Activated naive CD8-positive, alpha-beta T cell treated with anti-CD3 and anti-CD28 coated beads, Interleukin-2, amount 50 U/mL, for 24 hours (primary cell): ENCODE measurements around the gene NPTX1.

Source experiments
- ATAC-seq: fragments of 150-1000 bp; cut with Tn5 transposase; one replicate; pipeline ENCODE4 v1.10.0; 2021
- DNase-seq: peaks from one replicate; pipeline ENCODE4 v3.0.0; 2021
- H3K27ac Mint-ChIP-seq: one replicate; pipeline ENCODE4 v1.8.0; 2021; ENCODE audit warnings: mild to moderate bottlenecking, mixed read lengths
- H3K27me3 Mint-ChIP-seq: one replicate; pipeline ENCODE4 v1.8.0; 2021; ENCODE audit warnings: mixed read lengths
- H3K36me3 Mint-ChIP-seq: one replicate; pipeline ENCODE4 v1.8.0; 2021; ENCODE audit warnings: low read depth, mixed read lengths
- H3K4me1 Mint-ChIP-seq: one replicate; pipeline ENCODE4 v1.8.0; 2021; ENCODE audit warnings: mixed read lengths
- H3K4me3 Mint-ChIP-seq: one replicate; pipeline ENCODE4 v1.8.0; 2021; ENCODE audit warnings: mild to moderate bottlenecking, moderate library complexity, mixed read lengths
- H3K9me3 Mint-ChIP-seq: one replicate; pipeline ENCODE4 v1.8.0; 2021; ENCODE audit warnings: mixed read lengths

The NPTX1 gene, protein sequence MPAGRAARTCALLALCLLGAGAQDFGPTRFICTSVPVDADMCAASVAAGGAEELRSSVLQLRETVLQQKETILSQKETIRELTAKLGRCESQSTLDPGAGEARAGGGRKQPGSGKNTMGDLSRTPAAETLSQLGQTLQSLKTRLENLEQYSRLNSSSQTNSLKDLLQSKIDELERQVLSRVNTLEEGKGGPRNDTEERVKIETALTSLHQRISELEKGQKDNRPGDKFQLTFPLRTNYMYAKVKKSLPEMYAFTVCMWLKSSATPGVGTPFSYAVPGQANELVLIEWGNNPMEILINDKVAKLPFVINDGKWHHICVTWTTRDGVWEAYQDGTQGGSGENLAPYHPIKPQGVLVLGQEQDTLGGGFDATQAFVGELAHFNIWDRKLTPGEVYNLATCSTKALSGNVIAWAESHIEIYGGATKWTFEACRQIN

DNA sequence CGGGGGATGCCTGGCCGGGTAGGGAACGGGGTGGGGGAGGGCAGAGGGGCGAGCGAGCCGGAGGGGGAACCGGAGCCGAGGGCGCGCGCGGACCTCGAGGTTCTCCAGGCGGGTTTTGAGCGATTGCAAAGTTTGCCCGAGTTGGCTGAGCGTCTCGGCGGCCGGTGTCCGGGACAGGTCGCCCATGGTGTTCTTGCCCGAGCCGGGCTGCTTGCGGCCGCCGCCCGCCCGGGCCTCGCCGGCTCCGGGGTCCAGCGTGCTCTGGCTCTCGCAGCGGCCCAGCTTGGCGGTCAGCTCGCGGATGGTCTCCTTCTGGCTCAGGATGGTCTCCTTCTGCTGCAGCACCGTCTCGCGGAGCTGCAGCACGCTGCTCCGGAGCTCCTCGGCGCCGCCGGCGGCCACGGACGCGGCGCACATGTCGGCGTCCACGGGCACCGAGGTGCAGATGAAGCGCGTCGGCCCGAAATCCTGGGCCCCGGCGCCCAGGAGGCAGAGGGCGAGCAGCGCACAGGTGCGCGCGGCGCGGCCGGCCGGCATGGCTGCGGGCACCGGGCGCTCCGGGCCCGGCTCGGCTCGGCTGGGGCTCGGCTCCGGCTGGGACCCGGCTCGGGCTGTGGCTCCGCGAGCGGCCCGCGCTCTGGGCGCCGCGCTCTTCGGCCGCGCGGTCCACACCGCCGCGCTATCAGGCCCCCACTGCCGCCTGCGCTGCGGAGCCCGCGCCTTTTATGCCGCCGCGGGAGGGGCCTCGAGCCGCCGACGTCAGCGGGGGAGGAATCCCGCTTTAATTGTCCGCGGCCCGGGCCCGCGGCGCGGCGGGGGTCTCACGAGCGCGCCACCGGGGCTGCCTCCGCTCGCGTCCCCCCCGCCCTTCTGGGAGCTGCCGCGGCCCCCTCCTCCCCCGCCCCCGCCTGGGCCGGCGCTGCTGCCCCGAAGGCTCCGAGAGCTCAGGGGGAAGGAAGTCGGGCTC lies at the start of gene NPTX1:
Gene NPTX1, minus strand, starts transcription at position 698 of the 967 bp plus-strand sequence. Its CDS starts 161 bp downstream, at position 537.
- no peak for DNase-seq
- peak within 1 kb of the TSS; percentile 65 for H3K4me3 Mint-ChIP-seq
- H3K36me3 Mint-ChIP-seq: no peaks in the 10 kb centered on the region
- peaks cover 14% of the 10 kb centered on the region for H3K4me1 Mint-ChIP-seq
- no peak for ATAC-seq
- H3K27me3 Mint-ChIP-seq: peaks cover 66% of the 10 kb centered on the region
- H3K9me3 Mint-ChIP-seq: no peaks in the 10 kb centered on the region
- no peak within 1 kb of the TSS for H3K27ac Mint-ChIP-seq

DNA sequence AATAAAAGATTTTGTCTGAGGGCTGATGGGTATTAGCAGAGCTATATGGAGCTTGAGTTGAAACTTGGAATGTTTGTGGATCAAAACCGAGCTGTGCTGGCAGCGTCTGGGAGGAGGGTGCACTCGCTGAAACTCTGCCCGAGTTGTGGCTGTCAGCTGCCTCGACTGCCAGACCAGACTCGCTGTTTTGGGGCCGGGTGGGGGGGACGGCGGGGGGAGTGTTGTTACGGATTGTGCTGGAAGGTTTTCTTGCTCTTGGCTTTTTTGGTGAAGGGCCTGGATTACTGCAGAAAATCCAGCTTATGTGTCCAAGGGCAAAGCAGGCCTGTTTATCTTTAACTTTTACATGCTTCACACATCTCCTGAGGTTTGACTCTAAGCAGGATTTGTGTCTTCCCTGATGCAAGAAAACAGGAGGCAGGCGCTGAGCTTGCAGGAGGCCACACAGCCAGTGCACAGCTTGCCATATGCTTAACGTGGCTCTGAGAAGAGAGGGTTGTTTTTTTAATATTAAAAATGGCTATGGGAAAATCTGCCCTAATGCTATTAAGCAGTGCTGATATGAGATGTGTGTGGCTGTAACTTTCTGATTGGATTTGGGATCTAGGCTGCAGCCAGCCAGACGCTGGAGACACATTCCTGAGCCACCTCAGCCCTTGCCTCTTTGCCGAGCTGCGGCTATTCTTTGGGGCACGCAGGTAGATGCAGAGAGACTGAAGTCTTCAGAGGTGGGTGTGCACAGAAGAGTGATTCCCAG lies 47.7 kb upstream of the NPTX1 start:
- Mint-ChIP-seq H3K9me3 (no peaks in the 10 kb centered on the region), H3K4me1 (no peaks in the 10 kb centered on the region), H3K27me3 (peaks cover 22% of the 10 kb centered on the region), H3K36me3 (no peaks in the 10 kb centered on the region), H3K27ac (no peak overlapping the region), H3K4me3 (no peak overlapping the region)
- ATAC-seq: no peak
- no peak for DNase-seq

DNA sequence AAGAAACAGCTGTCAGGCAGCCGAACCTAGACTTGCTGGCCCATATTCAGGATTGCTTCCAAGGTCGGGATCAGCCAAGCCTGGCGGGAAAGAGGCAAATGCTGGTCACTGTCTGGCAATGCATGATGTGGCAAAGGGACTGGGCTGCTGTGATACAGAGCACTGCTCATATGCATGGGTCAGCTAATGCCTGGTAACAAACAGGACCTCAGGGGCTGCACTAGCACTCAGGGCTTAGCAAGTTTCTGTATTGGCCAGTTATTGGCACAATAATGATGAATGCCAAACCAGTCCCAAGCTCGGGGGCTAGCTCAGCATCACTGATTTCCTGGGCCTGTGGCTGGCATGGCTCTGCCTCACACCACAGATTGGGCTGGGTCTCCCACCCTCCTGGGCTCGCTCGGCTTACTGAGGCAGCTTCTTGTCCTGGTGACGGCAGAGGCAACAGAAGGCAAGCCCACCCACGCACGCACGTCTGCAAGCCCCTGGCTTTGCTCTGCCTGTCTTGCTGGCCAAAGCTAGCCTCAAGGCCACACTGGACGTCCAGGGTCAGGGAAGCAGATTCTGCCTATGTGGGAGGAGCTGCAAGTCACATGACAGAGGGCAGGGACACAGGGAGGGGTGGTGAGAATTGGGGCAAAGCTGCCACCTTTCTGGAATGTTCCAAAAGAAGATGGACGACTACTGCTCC lies 46.8 kb upstream of the NPTX1 start:
- ATAC-seq: no peak
- H3K9me3 Mint-ChIP-seq: no peaks in the 10 kb centered on the region

DNA sequence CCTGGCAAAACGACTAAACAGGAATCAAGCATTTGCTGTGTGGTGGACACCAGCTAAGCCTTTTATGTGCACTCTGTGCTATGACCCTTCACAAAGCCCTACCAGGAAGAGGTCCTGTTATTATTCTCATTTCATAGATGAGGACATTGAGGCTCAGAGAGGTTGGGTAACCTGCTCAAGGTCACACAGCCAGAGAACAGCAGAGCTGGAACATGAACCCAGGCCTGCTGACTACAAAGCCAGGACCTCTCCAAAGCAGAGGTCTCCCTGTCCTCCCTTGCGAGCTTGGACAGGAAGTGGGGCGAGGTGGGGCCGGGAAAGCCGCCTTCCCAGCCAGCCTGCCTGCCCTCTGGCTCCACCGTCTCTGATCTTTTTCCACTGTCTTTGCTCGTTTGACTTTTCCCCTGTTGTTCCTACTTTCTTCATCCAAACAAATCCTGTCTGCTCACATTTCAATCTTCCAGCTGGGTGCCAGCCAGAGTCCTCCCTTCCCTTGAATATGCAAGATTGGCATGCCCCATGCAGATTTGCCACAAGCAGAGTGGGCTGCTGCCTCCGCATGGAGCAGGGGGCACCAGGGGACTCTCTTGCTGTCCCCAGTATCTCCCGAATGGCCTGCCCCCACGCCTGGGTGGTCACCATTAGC lies 44.5 kb upstream of the NPTX1 start:
- Mint-ChIP-seq H3K27me3 (peaks cover 13% of the 10 kb centered on the region), H3K4me3 (no peak overlapping the region), H3K36me3 (no peaks in the 10 kb centered on the region), H3K27ac (no peak overlapping the region), H3K9me3 (no peaks in the 10 kb centered on the region), H3K4me1 (no peaks in the 10 kb centered on the region)
- ATAC-seq (no peak), DNase-seq (no peak)

More for the DNA sequence above, 46.8 kb upstream of the NPTX1 start:
- Mint-ChIP-seq H3K4me3 (no peak overlapping the region), H3K27me3 (peaks cover 27% of the 10 kb centered on the region), H3K4me1 (no peaks in the 10 kb centered on the region), H3K27ac (no peak overlapping the region), H3K36me3 (no peaks in the 10 kb centered on the region)
- DNase-seq: no peak

DNA sequence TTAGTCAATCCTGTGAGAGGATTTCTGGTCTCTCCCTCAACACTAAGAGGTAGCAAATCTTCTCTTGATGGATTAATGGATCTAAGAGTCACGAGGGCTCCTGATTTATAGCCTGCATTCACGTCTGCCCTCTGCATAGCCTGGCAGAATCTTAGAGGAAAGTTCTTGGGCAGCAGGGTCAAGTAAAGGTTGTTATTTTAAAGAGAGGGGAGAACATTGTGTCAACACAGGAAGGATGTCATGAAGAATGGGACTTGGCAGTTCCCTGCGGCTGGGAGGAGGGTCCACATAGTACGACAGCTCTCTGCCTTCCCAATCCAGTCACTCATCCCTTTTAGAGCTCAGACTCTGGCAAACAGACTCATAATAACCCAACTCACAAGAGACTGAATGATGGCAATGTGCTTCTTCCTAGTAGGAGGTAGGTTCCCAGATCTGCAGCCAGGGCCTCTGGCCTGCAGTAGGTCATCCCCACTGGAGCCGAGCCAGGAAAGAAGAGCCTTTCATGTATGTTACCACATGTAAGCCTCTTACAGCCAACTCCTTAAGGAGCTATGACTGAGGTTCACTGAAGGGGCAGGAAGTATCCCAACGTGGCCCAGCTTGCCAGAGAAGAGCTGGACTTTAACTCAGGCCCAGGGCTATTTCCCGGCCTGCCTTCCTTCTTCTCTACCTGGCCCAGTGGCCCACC lies 42.8 kb upstream of the NPTX1 start:
- H3K36me3 Mint-ChIP-seq: no peaks in the 10 kb centered on the region
- H3K9me3 Mint-ChIP-seq: no peaks in the 10 kb centered on the region
- H3K27ac Mint-ChIP-seq: no peak overlapping the region
- H3K4me1 Mint-ChIP-seq: no peaks in the 10 kb centered on the region
- DNase-seq (no peak), ATAC-seq (no peak)
- H3K4me3 Mint-ChIP-seq: no peak overlapping the region
- peaks cover 11% of the 10 kb centered on the region for H3K27me3 Mint-ChIP-seq

DNA sequence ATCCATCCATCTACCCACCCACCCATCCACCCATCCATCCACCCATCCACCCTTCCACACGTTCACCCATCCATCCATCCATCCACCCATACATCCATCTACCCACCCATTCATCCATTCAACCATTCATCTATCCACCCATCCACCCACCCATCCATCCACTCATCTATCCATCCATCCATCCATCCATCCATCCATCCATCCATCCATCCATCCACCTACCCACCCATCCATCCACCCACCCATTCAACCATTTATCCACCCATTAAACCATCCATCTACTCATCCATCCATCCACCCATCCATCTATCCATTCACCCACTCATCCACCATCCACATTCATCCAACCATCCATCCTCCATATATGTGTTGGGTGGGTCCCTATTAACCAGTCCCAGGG lies 42.0 kb upstream of the NPTX1 start:
- Mint-ChIP-seq H3K4me1 (no peaks in the 10 kb centered on the region), H3K4me3 (no peak overlapping the region), H3K27ac (no peak overlapping the region), H3K27me3 (peaks cover 11% of the 10 kb centered on the region), H3K9me3 (no peaks in the 10 kb centered on the region), H3K36me3 (no peaks in the 10 kb centered on the region)
- ATAC-seq (no peak), DNase-seq (no peak)

DNA sequence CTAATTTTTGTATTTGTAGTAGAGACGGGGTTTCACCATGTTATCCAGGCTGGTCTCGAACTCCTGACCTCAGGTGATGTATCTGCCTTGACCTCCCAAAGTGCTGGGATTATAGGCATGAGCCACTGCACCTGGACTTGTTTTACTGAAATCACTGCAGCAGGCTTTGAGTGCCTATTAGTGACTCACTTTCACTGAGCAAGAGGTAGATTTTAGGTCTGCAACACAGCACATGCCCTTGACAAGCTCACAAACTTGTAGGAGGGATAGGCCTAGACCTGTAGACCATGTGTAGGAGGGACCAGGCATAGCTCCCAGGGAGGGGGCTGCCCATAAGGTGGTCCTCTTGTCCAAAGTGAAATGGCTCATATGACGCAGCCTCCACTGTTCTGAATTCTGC lies 41.2 kb upstream of the NPTX1 start:
- H3K4me3 Mint-ChIP-seq: no peak overlapping the region
- DNase-seq (no peak), ATAC-seq (no peak)
- H3K27ac Mint-ChIP-seq: no peak overlapping the region
- H3K9me3 Mint-ChIP-seq: no peaks in the 10 kb centered on the region
- H3K4me1 Mint-ChIP-seq: no peaks in the 10 kb centered on the region
- no peaks in the 10 kb centered on the region for H3K36me3 Mint-ChIP-seq
- peaks cover 13% of the 10 kb centered on the region for H3K27me3 Mint-ChIP-seq

DNA sequence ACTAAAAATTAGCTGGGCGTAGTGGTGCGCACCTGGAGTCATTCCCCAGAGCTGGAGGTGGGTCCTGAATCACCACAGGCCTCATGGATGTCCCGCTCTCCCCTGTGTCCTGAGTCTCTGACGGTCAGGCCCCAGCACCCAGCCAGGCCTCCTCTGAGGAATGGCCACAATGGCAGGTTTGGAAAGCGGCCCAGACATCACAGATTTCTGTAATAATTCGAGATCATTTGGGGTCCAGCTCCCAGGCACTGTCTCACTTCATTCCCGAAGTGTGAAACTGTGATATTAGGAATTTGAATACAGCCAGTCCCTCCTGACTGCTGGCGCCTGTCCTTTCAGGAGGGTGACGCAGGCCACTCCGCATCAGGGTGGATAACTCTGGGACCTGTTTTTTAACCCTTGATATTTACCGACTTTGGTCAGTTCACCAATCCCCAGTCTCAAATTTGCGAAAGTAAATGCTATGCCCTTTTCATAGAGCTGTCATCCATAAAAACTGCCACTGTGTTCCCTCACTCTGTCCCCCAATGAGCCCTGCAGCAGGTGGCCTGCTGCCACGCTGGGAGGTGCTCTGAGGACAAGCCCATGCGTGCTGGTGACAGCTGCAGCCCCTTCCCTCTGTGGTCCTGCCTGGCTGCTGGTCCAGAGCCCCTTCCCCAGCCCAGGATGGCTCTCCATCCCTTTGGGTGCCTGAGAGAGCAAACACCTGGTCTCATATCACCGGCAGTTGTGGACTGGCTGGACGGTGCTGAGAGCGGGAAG lies 39.9 kb upstream of the NPTX1 start:
- Mint-ChIP-seq H3K36me3 (no peaks in the 10 kb centered on the region), H3K4me1 (no peaks in the 10 kb centered on the region), H3K4me3 (no peak overlapping the region), H3K27me3 (peaks cover 13% of the 10 kb centered on the region), H3K9me3 (no peaks in the 10 kb centered on the region), H3K27ac (no peak overlapping the region)
- ATAC-seq (no peak), DNase-seq (no peak)

DNA sequence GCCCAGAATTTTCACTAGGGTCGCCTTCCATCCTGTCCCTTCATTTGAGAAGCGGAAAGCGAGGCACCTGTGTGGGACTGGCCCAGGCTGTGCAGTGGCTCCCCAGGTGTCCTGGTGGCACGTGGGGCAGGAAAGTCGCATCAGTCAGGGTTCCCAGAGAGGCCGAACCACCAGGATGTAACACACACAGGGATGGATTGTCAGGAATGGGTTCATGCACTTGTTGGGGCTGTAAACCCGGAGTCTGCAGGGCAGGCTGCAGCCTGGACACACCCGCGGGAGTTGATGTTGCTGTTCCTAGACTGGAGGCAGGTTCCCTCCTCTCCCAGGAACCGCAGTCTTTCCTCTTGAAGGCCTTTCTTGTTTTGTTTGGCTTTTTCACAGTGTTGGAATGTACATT lies 37.5 kb upstream of the NPTX1 start:
- Mint-ChIP-seq H3K27me3 (peaks cover 10% of the 10 kb centered on the region), H3K4me3 (no peak overlapping the region), H3K4me1 (no peaks in the 10 kb centered on the region), H3K27ac (no peak overlapping the region), H3K9me3 (no peaks in the 10 kb centered on the region), H3K36me3 (no peaks in the 10 kb centered on the region)
- DNase-seq (no peak), ATAC-seq (no peak)

DNA sequence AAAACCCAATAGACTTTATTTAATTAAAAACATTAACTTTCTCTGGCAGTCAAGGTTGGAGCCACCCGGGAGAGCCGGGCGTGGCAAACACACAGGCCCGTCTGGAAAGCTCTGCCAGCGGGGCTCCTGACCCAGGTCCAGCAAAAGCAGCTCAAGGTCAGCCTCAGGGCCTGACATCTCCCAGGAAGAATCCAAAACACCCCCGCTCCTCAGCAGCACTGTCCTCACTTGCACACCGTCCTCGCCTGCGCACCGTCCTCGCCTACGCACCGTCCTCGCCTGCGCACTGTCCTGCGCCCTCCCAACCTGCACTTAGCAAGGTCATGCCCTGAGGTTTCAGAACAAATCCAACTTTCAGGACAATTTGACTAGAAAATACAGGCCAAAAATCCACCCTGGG lies 36.8 kb upstream of the NPTX1 start:
- no peaks in the 10 kb centered on the region for H3K4me1 Mint-ChIP-seq
- no peaks in the 10 kb centered on the region for H3K9me3 Mint-ChIP-seq
- peaks cover 5% of the 10 kb centered on the region for H3K27me3 Mint-ChIP-seq

DNA sequence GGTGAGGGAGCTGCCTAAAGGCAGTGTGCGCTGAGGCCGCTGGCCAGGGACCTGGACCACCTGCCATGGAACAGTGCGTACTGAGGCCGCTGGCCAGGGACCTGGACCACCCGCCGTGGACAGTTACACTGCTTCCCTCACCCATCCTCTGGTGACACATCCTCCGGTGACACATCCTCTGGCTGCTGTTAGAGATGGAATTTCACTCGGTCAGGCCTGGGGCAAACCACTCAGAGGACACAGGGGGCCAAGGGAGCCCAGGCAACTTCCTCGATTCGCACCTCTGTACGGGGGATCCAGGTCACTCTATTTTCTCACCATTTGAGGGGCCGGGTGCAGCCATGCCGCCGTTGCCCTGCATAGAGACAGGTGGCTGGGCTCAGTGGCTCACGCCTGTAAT lies 35.8 kb upstream of the NPTX1 start:
- H3K36me3 Mint-ChIP-seq: no peaks in the 10 kb centered on the region
- DNase-seq: no peak
- no peaks in the 10 kb centered on the region for H3K9me3 Mint-ChIP-seq
- H3K27me3 Mint-ChIP-seq: peaks cover 5% of the 10 kb centered on the region
- no peak for ATAC-seq
- no peak overlapping the region for H3K4me3 Mint-ChIP-seq
- H3K4me1 Mint-ChIP-seq: no peaks in the 10 kb centered on the region
- H3K27ac Mint-ChIP-seq: no peak overlapping the region

More for the DNA sequence above, 36.8 kb upstream of the NPTX1 start:
- ATAC-seq (no peak), DNase-seq (no peak)
- Mint-ChIP-seq H3K27ac (no peak overlapping the region), H3K36me3 (no peaks in the 10 kb centered on the region), H3K4me3 (no peak overlapping the region)

DNA sequence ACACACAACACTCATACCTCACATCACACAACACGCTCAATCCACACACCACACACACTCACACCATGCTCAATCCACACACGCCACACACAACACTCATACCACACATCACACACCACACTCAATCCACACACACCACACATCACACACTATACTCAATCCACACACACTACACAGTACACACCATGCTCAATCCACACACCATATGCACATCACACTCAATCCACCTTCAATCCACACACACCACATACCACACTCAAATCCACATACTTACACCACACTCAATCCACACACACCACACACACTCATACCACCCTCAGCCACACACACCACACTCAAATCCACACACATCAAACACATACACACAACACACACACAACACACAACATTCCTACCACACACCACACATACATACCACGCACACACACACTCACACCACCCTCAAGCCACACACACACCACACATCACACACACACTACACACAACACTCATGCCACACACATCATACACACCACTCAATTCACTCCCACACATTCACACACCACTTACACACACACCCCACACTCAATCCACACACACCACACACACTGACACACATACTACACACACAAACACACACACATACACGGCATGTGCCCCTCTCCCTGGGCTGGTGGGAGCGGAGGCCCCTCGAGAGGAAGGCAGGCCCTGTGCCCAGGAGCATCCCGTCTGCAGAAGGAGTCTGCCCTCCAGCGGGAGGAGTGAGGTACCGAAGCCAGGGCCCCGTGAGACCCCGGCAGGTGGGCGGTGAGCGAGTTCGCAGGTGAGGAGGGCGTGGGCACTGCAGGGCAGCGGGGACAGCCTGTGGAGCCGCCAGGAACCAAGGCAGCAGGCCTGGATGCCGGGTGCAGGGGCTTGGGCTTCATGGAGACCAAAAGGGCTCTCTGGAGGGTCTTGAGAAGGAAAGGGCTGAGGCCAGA lies 35.1 kb upstream of the NPTX1 start:
- Mint-ChIP-seq H3K27ac (no peak overlapping the region), H3K4me1 (no peaks in the 10 kb centered on the region), H3K9me3 (no peaks in the 10 kb centered on the region), H3K4me3 (no peak overlapping the region), H3K27me3 (peaks cover 9% of the 10 kb centered on the region), H3K36me3 (no peaks in the 10 kb centered on the region)
- DNase-seq (no peak), ATAC-seq (peak; percentile 20)
